Amygdala (tissue), 56 donors: ENCODE measurements around the gene CALU.

ENCODE experiments used
- DNase-seq, 56 donors: peaks; one replicate each; lab custom pipeline; 2025; lab: John Stamatoyannopoulos, UW

The CALU gene

DNA sequence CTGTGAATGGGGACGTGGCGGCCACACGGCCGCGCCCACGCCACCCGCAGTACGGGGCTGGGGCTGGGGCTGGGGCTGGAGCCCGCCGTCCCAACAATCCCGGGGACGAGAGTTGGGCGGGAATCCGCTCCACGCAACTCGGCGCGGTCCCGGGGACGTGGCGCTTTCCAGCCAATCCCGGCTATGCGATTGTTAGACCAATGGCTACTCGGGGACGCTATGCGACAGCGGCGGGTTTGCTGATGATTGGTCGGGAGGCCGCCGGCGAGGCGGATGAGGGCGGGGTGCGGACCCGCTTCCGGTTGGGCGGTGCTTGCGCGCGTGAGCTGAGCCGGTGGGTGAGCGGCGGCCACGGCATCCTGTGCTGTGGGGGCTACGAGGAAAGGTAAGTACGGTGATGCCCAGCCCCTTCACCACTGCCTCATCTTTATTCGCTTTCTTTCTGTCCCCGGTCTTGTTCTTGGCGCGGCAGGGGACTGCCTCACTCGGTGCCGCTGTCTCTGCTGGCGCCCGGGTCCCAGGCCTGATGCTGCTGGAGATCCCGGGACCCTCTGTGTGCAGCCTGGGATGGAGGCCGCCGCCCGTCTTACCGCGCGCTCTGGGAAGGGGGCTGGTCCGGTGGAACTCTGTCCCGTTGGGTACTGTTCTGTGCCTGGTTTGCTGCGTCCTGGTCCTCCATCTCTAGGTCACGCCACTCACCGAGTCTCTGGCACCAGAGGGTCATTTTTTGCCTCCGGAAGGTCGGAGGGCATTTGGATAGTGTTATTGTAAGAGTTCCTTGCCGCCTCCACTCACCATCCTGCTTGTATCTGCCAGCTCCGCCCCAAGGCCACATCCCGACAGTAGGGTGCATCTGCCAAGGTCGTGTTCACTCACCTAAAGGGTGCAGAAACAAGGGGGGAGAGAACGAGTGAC is at the start of gene CALU:
TSS of gene CALU (plus strand) at position 312 of the 915 bp plus-strand sequence. CDS start 9,225 bp downstream, outside the sequence.
- DNase-seq, result peak; percentile 64 to 98 (median 92)

DNA sequence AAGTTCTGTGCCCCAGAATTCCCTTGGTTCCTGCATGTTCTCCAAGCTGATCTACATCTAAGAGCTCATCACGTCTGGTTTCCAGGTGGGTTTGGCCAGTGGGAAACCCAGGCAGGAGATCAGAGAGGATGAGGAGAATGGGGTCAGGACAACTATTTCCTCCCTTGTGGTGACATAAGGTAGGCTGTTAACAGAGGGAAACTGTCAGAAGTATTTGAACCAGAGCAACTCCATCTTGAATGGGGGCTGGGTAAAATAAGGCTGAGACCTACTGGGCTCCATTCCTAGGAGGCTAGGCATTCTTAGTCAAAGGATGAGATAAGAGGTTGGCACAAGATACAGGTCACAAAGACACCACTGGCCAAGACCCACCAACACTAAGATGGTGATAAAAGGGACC is 47.9 kb upstream of the CALU start:
- DNase-seq, result no peak

DNA sequence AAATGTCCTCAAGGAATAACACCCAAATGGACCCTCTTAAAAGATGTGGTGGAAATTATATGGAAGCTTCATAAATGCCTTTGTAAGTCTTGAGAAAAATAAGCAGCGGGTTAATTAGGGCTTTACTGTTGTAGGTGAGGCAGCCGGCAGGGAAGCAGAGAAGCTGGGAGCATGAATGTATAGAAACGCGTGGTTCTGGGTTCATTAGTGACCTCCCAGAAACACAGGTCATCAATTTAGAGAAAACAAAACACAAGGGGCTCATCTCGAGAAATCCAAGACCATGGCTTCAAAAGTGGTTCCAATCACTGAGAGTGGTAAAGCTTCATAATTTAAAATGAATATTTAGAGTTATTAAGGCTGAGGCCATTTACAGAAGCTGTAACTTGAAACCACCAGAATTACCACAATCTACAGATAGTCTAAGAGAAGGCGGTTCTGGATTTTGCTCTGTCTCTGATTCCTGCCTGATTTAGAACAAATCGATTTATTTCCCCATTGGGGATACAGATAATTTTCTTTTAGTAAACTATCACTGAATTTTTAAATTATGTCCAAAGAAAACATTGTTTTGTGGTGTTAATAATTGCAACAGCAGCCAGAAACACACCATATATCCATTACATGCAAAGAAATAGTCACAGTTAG is 46.4 kb upstream of the CALU start:
- no peak for DNase-seq

- DNase-seq, result no peak
These were observed 45.7 kb upstream of the CALU start for GRCh38 chr7:128693373-128694015.

DNA sequence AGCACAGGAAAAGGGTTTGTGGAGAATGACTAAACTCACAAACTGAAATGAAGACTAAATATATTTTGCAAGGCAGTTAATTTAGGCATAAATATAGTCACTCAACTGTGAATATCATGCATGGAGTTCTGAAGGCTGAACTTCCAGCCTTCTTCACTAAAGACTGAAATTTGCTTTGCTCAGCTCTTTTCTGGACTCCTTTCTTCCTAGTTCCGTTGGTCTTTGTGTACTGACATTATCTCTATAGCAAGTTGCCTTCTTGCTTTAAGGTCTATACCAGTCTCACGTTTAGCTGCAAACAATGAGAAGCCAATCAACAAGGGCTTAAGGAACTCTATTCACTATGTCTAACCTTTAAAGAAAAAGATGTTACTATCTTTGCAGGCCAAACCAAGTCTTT is 44.4 kb upstream of the CALU start:
- DNase-seq, result no peak

DNA sequence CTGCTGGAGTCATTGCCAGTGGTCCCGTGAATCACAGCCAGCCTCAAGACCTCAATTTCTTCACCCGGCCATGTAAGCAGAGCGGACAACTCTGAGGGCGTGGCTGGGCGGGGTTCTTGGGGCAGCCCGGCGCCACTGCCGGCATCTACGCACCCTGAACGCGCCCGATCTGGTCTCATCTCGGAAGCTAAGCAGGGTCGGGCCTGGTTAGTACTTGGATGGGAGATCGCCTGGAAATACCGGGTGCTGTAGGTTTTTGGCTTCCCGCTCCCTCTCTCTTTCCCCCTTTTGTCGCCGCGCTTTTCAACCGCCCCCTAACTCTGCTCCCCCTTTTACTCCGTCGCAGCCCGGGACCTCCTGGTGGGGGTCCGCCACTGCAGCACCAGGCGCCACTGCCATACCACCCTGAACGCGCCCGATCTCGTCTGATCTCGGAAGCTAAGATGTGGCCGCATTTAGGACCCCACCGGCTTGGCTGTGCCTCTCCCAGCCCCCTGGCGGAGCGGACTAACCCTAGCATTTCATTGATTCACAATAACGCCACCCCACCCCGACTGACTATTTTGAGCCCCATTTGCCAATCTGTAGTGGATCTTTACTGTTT is 41.8 kb upstream of the CALU start:
- peak in 7 of 56 donors; percentile 3 to 36 (median 20) for DNase-seq

DNA sequence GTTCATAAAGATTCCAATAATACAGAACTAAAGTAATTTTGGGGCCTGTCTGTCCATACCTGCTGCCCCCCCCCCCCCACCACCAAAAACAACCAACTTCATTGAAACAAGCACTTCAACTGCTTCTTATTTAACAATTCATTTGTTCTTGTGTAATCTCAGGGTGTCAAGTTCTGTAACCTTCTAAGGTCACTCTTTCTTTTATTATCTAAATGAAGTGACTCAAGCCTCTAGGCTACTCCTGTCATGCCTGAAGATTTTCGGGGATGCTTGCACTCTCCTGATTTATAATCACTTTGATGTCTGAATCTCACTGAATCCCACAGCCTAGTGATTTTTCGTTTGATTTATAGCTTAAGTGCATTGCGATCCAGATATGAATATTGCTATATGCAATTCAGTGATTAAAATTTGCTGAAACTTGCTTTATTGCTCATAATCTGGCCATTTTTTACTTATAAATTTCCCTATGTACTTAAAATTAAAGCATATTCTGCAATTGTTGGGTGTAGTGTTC is 39.9 kb upstream of the CALU start:
- no peak for DNase-seq

- DNase-seq, result no peak
These were observed 39.3 kb upstream of the CALU start for GRCh38 chr7:128699895-128700294.

GRCh38 chr7:128701062-128701785 is 37.9 kb upstream of the CALU start:
- DNase-seq, result no peak

DNA sequence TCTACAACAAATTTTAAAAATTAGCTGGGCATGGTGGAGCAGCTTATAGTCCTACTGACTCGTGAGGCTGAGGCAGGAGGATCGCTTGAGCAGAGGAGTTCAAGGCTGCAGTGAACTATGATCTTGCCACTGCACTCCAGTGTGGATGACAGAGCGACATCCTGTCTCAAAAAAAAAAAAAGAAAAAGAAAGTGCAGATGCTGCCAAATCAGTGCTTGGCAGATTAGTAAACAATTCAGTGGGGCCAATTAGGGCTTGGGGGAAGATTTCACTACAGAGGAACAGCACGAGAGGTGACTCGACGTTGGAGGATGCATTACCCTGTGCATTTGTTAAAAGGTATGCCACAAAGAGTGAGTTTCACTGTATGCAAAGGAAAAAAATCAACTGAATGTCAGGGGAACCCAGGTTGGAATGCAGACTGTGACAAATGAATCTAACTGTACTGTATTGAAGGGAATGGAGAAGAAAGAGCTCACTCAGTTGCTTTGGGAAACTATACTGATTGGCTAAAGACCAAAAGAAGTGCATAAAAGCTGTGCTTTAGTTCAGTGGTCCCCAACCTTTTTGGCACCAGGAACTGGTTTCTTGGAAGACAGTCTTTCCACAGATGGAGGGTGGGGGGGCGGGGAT is 35.4 kb upstream of the CALU start:
- no peak for DNase-seq

- no peak for DNase-seq
These were observed 33.2 kb upstream of the CALU start for GRCh38 chr7:128705891-128706333.

DNA sequence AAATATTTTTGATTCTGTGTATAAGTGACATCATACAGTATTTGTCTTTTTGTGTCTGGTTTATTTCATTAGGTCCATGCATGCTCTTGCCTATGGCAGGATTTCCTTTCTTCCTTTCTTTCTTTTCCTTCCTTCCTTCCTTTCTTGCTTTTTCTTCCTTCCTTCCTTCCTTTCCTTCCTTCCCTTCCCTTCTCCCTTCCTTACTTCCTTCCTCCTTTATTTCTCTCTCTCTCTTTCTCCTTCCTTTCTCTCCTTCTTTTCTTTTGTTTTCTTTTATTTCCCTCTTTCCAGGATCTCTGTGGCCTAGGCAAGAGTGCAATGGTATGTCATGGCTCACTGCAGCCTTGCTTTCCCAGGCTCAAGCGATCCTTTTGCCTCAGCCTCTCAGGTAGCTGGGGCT is 31.4 kb upstream of the CALU start:
- no peak for DNase-seq

DNA sequence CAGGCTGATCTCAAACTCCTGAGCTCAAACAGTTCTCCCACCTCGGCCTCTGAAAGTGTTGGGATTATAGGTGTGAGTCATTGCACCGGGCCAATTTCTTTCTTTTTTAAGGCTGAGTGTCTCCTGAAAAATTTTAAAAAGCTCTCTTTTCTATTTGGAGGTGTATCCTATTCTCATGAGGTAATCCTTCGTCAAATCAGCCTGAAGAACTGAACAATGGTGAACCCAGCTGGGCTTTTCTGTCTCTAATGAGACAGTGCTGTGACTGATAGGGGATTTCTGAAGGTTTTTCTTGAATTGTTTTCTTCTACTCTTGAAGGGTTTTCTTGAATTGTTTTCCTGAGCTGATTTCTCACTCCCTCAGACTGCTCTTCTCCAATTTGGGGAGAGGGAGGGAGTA is 30.9 kb upstream of the CALU start:
- no peak for DNase-seq

DNA sequence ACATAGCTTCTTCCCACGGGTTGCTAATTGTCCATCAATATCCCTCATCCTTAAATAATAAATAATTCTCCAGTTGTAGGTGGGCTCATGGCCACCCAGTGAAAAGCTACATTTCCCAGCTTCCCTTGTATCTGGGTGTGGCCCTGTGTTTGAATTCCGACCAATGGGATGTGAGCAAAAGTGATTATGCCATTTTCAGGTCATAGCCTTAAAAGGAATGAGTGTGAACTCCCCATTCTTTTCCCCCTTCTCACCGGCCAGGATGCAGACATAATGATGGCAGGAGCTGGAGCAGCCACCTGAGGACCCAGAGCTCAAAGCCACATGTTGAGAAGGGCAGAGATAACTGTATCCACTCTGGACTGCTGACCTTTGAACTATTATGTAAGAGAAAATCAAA is 30.3 kb upstream of the CALU start:
- no peak for DNase-seq

- no peak for DNase-seq
These were observed 28.7 kb upstream of the CALU start for GRCh38 chr7:128710481-128710880.

- no peak for DNase-seq
These were observed 25.4 kb upstream of the CALU start for GRCh38 chr7:128713794-128714193.

- no peak for DNase-seq
These were observed 24.3 kb upstream of the CALU start for GRCh38 chr7:128714701-128715495.

DNA sequence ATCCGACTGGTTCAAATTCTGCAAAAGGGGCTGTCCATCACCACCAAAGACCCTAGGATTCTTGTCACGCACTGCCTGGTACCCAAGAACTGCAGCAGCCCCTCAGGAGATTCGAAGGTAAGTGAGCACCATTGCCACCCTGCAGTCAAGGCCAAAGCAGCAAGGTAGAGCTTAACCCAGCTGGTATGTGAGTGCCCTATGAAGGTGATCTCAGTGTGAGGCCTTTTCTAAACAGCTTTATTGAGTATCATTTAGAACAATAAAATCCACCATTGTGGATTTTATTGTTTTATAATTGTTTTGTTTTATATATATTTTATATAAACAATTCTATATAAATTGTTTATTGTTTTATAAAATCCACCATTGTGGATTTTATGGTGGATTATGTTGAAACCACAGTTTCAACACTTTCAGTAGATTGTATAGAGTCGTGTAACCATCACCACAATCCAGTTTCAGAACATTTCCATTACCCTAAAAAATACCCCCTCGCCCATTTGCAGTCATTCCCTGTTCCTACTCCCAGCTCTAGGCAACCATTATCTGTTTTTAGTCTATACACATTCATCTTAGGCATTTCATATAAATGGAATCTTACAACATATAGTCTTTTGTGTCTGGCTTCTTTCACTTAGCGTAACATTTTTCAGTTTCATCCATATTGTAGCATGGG is 20.1 kb upstream of the CALU start:
- no peak for DNase-seq
